ENCODE measurements around the gene CDC45.

Gene CDC45

DNA sequence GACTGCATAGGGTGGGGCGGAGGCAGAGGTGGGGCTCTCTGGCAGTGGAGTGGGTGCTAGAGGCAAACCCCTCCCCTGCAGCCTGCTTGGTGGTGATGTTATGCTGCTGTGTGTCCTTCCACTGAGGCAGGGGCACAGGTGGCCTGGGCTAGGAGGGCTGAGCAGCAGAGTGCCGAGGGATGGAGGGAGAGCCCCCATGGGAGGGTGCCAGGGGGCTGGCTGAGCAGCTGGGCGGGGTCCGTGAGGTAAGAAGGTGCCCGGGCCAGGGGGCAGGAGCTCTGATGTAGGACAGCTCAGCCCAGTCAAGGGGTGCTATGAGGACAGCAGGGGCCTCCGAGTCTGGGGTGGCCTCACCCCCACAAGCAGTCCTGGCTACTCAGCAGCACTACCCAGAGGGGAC, 40.3 kb downstream of the CDC45 start:
- TF ChIP-seq MAX (IDR thresholded peaks at IDR 0.05; ENCODE audit: low read depth, low read length): no peak
- TF ChIP-seq POLR2A (IDR thresholded peaks at IDR 0.05; ENCODE audit: extremely low read depth, insufficient read length): no peak
- TF ChIP-seq MYC (IDR thresholded peaks at IDR 0.05; ENCODE audit: low read depth, low read length): no peak
- TF ChIP-seq, protein P1, sequence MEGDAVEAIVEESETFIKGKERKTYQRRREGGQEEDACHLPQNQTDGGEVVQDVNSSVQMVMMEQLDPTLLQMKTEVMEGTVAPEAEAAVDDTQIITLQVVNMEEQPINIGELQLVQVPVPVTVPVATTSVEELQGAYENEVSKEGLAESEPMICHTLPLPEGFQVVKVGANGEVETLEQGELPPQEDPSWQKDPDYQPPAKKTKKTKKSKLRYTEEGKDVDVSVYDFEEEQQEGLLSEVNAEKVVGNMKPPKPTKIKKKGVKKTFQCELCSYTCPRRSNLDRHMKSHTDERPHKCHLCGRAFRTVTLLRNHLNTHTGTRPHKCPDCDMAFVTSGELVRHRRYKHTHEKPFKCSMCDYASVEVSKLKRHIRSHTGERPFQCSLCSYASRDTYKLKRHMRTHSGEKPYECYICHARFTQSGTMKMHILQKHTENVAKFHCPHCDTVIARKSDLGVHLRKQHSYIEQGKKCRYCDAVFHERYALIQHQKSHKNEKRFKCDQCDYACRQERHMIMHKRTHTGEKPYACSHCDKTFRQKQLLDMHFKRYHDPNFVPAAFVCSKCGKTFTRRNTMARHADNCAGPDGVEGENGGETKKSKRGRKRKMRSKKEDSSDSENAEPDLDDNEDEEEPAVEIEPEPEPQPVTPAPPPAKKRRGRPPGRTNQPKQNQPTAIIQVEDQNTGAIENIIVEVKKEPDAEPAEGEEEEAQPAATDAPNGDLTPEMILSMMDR (IDR thresholded peaks at IDR 0.05; ENCODE audit: low read depth, low read length): no peak
- no peak for DNase-seq (ENCODE audit: low read depth)
- no peak overlapping the region for H3K4me3 ChIP-seq (ENCODE audit: low read depth, low read length)

- DNase-seq (ENCODE audit: low read depth): no peak
- TF ChIP-seq, protein P1 (IDR thresholded peaks at IDR 0.05; ENCODE audit: low read depth, low read length): no peak
- TF ChIP-seq MYC (IDR thresholded peaks at IDR 0.05; ENCODE audit: low read depth, low read length): no peak
- TF ChIP-seq MAX (IDR thresholded peaks at IDR 0.05; ENCODE audit: low read depth, low read length): no peak
- TF ChIP-seq POLR2A (IDR thresholded peaks at IDR 0.05; ENCODE audit: extremely low read depth, insufficient read length): no peak
Measured at GRCh38 chr22:19520566-19521305, 41.0 kb downstream of the CDC45 start.

DNA sequence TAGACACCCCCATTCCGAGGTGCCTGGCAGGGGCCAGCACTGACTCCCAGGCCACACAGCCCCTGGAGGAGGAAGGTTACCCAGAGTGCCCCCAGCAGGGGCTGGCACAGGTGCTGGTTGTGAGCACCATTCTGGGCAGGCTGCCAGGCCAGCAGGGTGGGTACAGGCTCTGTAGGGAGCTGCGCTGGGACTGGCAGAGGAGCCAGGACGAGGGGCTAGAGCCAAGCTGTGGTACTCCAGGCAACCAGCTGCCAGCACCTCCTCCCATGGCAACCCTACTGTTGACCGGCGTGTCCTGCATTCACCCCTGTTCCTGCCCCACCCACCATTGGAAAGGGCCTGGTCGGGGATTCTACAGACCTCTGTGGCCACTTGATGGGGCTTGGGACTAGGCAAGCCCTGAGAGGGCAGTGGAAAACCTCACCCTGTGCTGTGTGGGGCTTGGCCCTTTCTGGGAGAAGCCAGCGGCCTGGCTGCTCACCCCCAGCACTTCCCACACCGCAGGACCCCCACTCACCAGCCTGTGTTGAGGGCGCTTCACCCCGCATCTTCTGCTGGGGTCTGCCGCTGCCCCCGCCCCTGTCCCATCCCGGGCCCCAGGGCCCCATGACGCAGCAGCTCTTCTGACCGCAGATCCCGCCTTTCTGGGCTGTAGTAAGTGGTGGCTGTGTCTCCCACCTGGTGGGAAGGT, 42.6 kb downstream of the CDC45 start:
- TF ChIP-seq MYC (IDR thresholded peaks at IDR 0.05; ENCODE audit: low read depth, low read length): no peak
- no peak for TF ChIP-seq MAX (IDR thresholded peaks at IDR 0.05; ENCODE audit: low read depth, low read length)
- TF ChIP-seq POLR2A (IDR thresholded peaks at IDR 0.05; ENCODE audit: extremely low read depth, insufficient read length): no peak
- TF ChIP-seq, protein P1 (IDR thresholded peaks at IDR 0.05; ENCODE audit: low read depth, low read length): no peak
- no peak overlapping the region for H3K4me3 ChIP-seq (ENCODE audit: low read depth, low read length)
- DNase-seq (ENCODE audit: low read depth): no peak

More at GRCh38 chr22:19520566-19521305, 41.0 kb downstream of the CDC45 start:
- H3K4me3 ChIP-seq (ENCODE audit: low read depth, low read length): no peak overlapping the region

DNA sequence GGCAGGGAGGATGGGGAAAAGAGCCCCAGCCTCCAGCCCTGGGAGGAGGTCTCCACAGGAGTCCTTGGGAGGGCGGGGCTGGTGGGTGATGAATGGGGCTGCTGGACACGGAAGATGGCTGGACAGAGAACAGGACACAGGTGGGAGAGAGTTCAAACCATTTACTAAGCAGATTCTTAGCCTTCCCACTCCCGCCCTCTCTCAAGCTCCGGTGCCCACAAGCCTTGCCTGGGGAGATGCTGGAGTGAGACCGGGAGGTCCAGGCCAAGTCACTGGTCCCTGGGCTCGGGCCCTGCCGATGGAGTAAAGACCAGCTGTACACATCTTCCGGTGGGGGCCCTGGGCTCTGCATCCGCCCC, 43.1 kb downstream of the CDC45 start:
- TF ChIP-seq POLR2A (IDR thresholded peaks at IDR 0.05; ENCODE audit: extremely low read depth, insufficient read length): no peak
- TF ChIP-seq, protein P1 (IDR thresholded peaks at IDR 0.05; ENCODE audit: low read depth, low read length): no peak
- TF ChIP-seq MAX (IDR thresholded peaks at IDR 0.05; ENCODE audit: low read depth, low read length): no peak
- no peak for TF ChIP-seq MYC (IDR thresholded peaks at IDR 0.05; ENCODE audit: low read depth, low read length)
- no peak overlapping the region for H3K4me3 ChIP-seq (ENCODE audit: low read depth, low read length)
- DNase-seq (ENCODE audit: low read depth): no peak

- TF ChIP-seq MAX (IDR thresholded peaks at IDR 0.05; ENCODE audit: low read depth, low read length) (no peak), POLR2A (IDR thresholded peaks at IDR 0.05; ENCODE audit: extremely low read depth, insufficient read length) (no peak), MYC (IDR thresholded peaks at IDR 0.05; ENCODE audit: low read depth, low read length) (no peak)
- TF ChIP-seq, protein P1 (IDR thresholded peaks at IDR 0.05; ENCODE audit: low read depth, low read length): no peak
- no peak for DNase-seq (ENCODE audit: low read depth)
- no peak overlapping the region for H3K4me3 ChIP-seq (ENCODE audit: low read depth, low read length)
Measured at GRCh38 chr22:19523240-19524169, 43.8 kb downstream of the CDC45 start.

All from NB4 (cell line).